Esophagus muscularis mucosa (tissue), 3 donors: ENCODE data around the gene PIK3C2B.

Experiments used
- CTCF ChIP-seq, 3 experiments: fragments of 200-600 bp in 2 of 3; fragments of 450-650 bp in 1 of 3; sonication (generic) in 2 of 3; IDR thresholded peaks; one replicate each; pipeline ENCODE4 v1.5.1; 2017 to 2019; ENCODE audit warnings: antibody characterized with exemption in 3 of 3, mild to moderate bottlenecking in 2 of 3, moderate library complexity in 1 of 3
- EP300 ChIP-seq: sonication (generic); formaldehyde crosslinking; IDR thresholded peaks from one replicate; pipeline ENCODE4 v1.6.1; 2017; ENCODE audit warnings: antibody characterized with exemption

GRCh38 chr1:204455063-204455830, 39.4 kb downstream of the PIK3C2B start:
- TF ChIP-seq CTCF (IDR thresholded peaks at IDR 0.05) = no peak
- TF ChIP-seq EP300 = no peak
